Spleen (tissue), 7 donors: ENCODE data around the gene BCAR1.

Source experiments
- CTCF ChIP-seq, 11 experiments: fragments of 200-600 bp in 7 of 11; fragments of 450-650 bp in 4 of 11; sonication (generic) in 4 of 11; IDR thresholded peaks in 8 of 11; conservative IDR thresholded peaks in 3 of 11; 1 replicate in 7 of 11; 2 replicates in 4 of 11; pipeline versions ENCODE4 v1.4.0 to v1.8.0; 2016 to 2021; ENCODE audit warnings: antibody characterized with exemption in 11 of 11, inconsistent platforms in 4 of 11, mild to moderate bottlenecking in 1 of 11
- POLR2AphosphoS5 ChIP-seq, 3 donors: sonication (generic); formaldehyde crosslinking; IDR thresholded peaks; one replicate each; pipeline ENCODE4 v1.5.1; 2017; ENCODE audit warnings: antibody characterized with exemption in 3 of 3
- donor health status: DM: no; HTN: no; CAD: no; lungs with moderate emphysema.
- donor health status: DM: no; HTN: no; CAD: no.
- donor health status: DM: no; HTN: no; CAD: no.

GRCh38 chr16:75216127-75216526 is 35.3 kb downstream of the BCAR1 start:
- TF ChIP-seq CTCF (IDR thresholded peaks at IDR 0.05 in 8 of 11, conservative IDR thresholded peaks at IDR 0.05 in 3 of 11) = no peak
- TF ChIP-seq POLR2AphosphoS5 (IDR thresholded peaks at IDR 0.05) = no peak
